ENCODE data around the gene RPL12. TPM values are rescaled to one million over a fixed set of nuclear protein-coding genes. Genes with fewer than 3 reads are reported as not detected.

The RPL12 gene
- polyA plus RNA-seq, 6 donors from 2014 or later: 1,582 to 1,976 (median 1,881) TPM

- peaks cover 10 to 20% (median 18%) of the 10 kb centered on the region in 3 donors for H3K4me1 Mint-ChIP-seq
- H3K4me3 Mint-ChIP-seq: no peak overlapping the region
- DNase-seq (no peak), ATAC-seq (ENCODE audit: low read depth in 2 of 2) (no peak)
- peaks cover 0 to 17% of the 10 kb centered on the region in 2 donors for H3K36me3 Mint-ChIP-seq
- peak overlapping the region in 2 of 6 donors; percentile 29 to 86 for H3K27ac Mint-ChIP-seq
- H3K9me3 Mint-ChIP-seq: no peaks in the 10 kb centered on the region
- no peaks in the 10 kb centered on the region for H3K27me3 Mint-ChIP-seq
These were observed 6.1 kb upstream of the RPL12 start for GRCh38 chr9:127457191-127457878.

- peaks cover 4 to 7% of the 10 kb centered on the region in 2 donors for H3K36me3 Mint-ChIP-seq
- H3K27ac Mint-ChIP-seq: peak overlapping the region in 5 of 6 donors; percentile 17 to 88 (median 56)
- no peak for ATAC-seq (ENCODE audit: low read depth in 2 of 2)
- H3K4me3 Mint-ChIP-seq: peak overlapping the region in 5 of 8 donors; percentile 26 to 79 (median 56)
- H3K9me3 Mint-ChIP-seq: no peaks in the 10 kb centered on the region
- no peak for DNase-seq
- H3K4me1 Mint-ChIP-seq: peaks cover 25 to 33% (median 27%) of the 10 kb centered on the region in 3 donors
- H3K27me3 Mint-ChIP-seq: no peaks in the 10 kb centered on the region
These were observed 4.3 kb upstream of the RPL12 start for GRCh38 chr9:127455324-127455992.

- ATAC-seq (ENCODE audit: low read depth in 2 of 2) (no peak), DNase-seq (no peak)
- H3K4me3 Mint-ChIP-seq: peak overlapping the region; percentile 85 to 99 (median 98)
- no peaks in the 10 kb centered on the region for H3K27me3 Mint-ChIP-seq
- H3K9me3 Mint-ChIP-seq: no peaks in the 10 kb centered on the region
- peaks cover 37 to 54% (median 49%) of the 10 kb centered on the region in 3 donors for H3K4me1 Mint-ChIP-seq
- peaks cover 10 to 11% of the 10 kb centered on the region in 2 donors for H3K36me3 Mint-ChIP-seq
- H3K27ac Mint-ChIP-seq: peak overlapping the region in 1 of 6 donors; percentile 95
These were observed 1.5 kb upstream of the RPL12 start for GRCh38 chr9:127452691-127453090.

DNA sequence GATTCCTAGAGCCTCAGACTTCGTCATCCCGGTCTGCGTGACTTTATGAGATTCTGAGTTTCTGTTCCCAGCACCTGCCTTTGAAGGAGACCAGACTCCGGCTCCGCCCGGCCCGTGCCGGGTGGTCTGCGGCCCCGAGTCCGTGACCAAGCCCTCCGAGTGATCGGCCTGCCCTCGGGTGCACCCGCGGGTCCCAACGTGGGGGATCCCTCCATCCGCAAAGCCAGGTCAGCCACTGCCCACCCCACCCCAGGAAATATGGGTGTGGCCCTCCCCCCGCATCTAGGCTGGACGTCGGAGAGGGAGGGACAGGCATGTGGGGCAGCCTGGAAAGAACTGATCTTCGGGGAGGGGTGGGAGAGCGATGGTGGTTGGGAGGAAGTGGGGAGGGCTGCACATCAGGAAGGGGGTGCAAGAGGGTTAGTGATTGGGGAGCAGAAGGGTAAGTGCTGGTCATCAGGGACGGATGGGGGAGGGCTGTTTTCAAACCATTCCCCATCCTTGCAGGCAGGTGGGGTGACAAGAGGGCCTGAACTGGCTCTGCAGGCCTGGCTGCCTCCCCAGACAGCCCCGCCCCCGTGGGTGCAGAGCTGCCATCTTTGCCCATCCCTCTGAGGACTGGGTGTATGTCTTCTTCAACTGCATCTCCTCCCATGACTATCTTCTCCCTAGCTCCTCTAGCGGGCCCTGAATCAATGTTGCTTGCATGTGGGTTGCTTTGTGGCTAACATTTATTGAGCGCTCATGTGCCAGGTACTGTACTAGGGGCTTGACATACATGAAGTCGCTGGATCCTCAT, 851 bp upstream of the RPL12 start:
- Mint-ChIP-seq H3K27ac (peak overlapping the region; percentile 95 to 99 (median 98)), H3K9me3 (no peaks in the 10 kb centered on the region), H3K4me3 (peak overlapping the region; percentile 93 to 99 (median 98)), H3K27me3 (no peaks in the 10 kb centered on the region), H3K36me3 (peaks cover 8 to 11% of the 10 kb centered on the region in 2 donors), H3K4me1 (peaks cover 37 to 55% (median 53%) of the 10 kb centered on the region in 3 donors)
- ATAC-seq (ENCODE audit: low read depth in 2 of 2) (peak in 1 of 2 donors; percentile 0), DNase-seq (no peak)

DNA sequence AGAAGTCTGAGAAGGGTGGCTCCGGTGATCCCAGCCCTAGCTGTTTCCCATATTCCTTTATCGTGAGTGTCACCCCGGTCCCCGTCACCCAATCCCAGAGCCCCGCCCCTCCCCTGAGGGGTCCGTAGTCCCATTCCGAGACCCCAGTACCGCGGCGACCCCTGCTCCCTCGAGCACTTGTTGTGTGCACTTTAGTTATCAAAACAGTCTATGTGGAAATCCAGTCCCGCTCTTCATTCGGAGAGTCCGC, 327 bp upstream of the RPL12 start:
- peaks cover 37 to 55% (median 53%) of the 10 kb centered on the region in 3 donors for H3K4me1 Mint-ChIP-seq
- H3K27me3 Mint-ChIP-seq: no peaks in the 10 kb centered on the region
- H3K27ac Mint-ChIP-seq: peak overlapping the region; percentile 95 to 99 (median 98)
- peaks cover 8 to 11% of the 10 kb centered on the region in 2 donors for H3K36me3 Mint-ChIP-seq
- H3K4me3 Mint-ChIP-seq: peak overlapping the region; percentile 93 to 99 (median 98)
- no peaks in the 10 kb centered on the region for H3K9me3 Mint-ChIP-seq
- ATAC-seq (ENCODE audit: low read depth in 2 of 2) (no peak), DNase-seq (no peak)

- DNase-seq: no peak
- H3K27ac Mint-ChIP-seq: peak overlapping the region; percentile 95 to 99 (median 98)
- no peaks in the 10 kb centered on the region for H3K9me3 Mint-ChIP-seq
- ATAC-seq (ENCODE audit: low read depth in 2 of 2): peak; percentile 0
- H3K27me3 Mint-ChIP-seq: no peaks in the 10 kb centered on the region
- peak overlapping the region; percentile 93 to 99 (median 98) for H3K4me3 Mint-ChIP-seq
- H3K4me1 Mint-ChIP-seq: peaks cover 30 to 51% (median 48%) of the 10 kb centered on the region in 3 donors
- H3K36me3 Mint-ChIP-seq: peaks cover 8 to 11% of the 10 kb centered on the region in 2 donors
These were observed 904 bp downstream of the RPL12 start for GRCh38 chr9:127450243-127450760.

- Mint-ChIP-seq H3K27me3 (no peaks in the 10 kb centered on the region), H3K4me3 (peak overlapping the region; percentile 93 to 99 (median 98)), H3K4me1 (peaks cover 29 to 50% (median 45%) of the 10 kb centered on the region in 3 donors), H3K27ac (peak overlapping the region in 5 of 6 donors; percentile 86 to 99 (median 96)), H3K36me3 (peaks cover 16 to 17% of the 10 kb centered on the region in 2 donors), H3K9me3 (no peaks in the 10 kb centered on the region)
- DNase-seq (no peak), ATAC-seq (ENCODE audit: low read depth in 2 of 2) (no peak)
These were observed 1.8 kb downstream of the RPL12 start for GRCh38 chr9:127449332-127449966.

DNA sequence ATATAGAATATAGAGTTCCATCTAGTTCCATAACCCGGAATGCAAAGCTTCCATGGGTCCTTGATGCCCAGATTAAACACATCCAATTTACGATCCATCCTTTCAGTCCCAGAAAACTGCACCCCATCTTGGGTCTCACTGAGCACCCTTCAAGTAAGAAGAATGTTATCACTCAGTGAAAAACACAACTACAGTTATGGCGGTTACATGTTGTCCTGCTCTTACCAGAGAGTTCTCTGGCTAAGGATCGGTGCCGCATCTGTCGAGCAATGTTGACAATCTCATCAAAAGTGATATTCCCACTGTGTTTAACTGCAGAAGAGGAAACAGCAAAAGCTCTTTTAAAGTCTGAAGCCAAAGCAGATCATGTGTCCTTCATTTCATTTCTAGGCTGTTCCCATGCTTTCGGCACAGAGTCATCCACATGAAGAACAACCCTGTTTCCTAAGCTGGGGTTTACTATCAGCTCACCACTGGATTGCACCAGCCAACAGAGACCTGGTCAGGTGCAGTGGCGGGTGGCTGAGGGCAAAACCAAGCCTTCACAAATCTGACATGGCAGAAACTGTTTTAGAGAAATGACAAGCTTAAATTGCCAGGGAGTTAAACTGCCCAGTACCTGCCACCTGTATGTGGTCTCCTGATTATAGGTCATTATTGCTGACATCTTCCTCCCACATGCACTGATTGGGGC, 2.9 kb downstream of the RPL12 start:
- H3K4me3 Mint-ChIP-seq: peak overlapping the region in 2 of 8 donors; percentile 52 to 98
- peaks cover 22% of the 10 kb centered on the region in 2 donors for H3K36me3 Mint-ChIP-seq
- H3K9me3 Mint-ChIP-seq: no peaks in the 10 kb centered on the region
- H3K4me1 Mint-ChIP-seq: peaks cover 22 to 50% (median 39%) of the 10 kb centered on the region in 3 donors
- no peak for ATAC-seq (ENCODE audit: low read depth in 2 of 2)
- DNase-seq: no peak
- H3K27me3 Mint-ChIP-seq: no peaks in the 10 kb centered on the region
- H3K27ac Mint-ChIP-seq: peak overlapping the region in 4 of 6 donors; percentile 62 to 99 (median 74)

GRCh38 chr9:127447416-127448111, 3.6 kb downstream of the RPL12 start:
- ATAC-seq (ENCODE audit: low read depth in 2 of 2) (no peak), DNase-seq (no peak)
- no peaks in the 10 kb centered on the region for H3K9me3 Mint-ChIP-seq
- peak overlapping the region in 1 of 8 donors; percentile 98 for H3K4me3 Mint-ChIP-seq
- H3K4me1 Mint-ChIP-seq: peaks cover 22 to 50% (median 37%) of the 10 kb centered on the region in 3 donors
- H3K36me3 Mint-ChIP-seq: peaks cover 22% of the 10 kb centered on the region in 2 donors
- H3K27ac Mint-ChIP-seq: peak overlapping the region in 5 of 6 donors; percentile 46 to 85 (median 73)
- no peaks in the 10 kb centered on the region for H3K27me3 Mint-ChIP-seq

- Mint-ChIP-seq H3K4me1 (peaks cover 15 to 44% (median 31%) of the 10 kb centered on the region in 3 donors), H3K27ac (peak overlapping the region in 5 of 6 donors; percentile 38 to 73 (median 59)), H3K27me3 (no peaks in the 10 kb centered on the region), H3K36me3 (peaks cover 22% of the 10 kb centered on the region in 2 donors), H3K9me3 (no peaks in the 10 kb centered on the region), H3K4me3 (peak overlapping the region in 2 of 8 donors; percentile 6 to 74)
- DNase-seq (no peak), ATAC-seq (ENCODE audit: low read depth in 2 of 2) (no peak)
These were observed 4.3 kb downstream of the RPL12 start for GRCh38 chr9:127446713-127447415.

- no peak for ATAC-seq (ENCODE audit: low read depth in 2 of 2)
- Mint-ChIP-seq H3K36me3 (peaks cover 20 to 23% of the 10 kb centered on the region in 2 donors), H3K27me3 (no peaks in the 10 kb centered on the region), H3K27ac (peak overlapping the region in 3 of 6 donors; percentile 43 to 70 (median 63)), H3K9me3 (no peaks in the 10 kb centered on the region), H3K4me1 (peaks cover 15 to 37% (median 26%) of the 10 kb centered on the region in 3 donors), H3K4me3 (peak overlapping the region in 1 of 8 donors; percentile 74)
- DNase-seq: no peak
These were observed 5.1 kb downstream of the RPL12 start for GRCh38 chr9:127445851-127446712.

All from naive B cell (primary cell).